ENCODE data around the gene SLC38A11.

The SLC38A11 gene

GRCh38 chr2:164846276-164846675, 109.0 kb downstream of the SLC38A11 start:
- in situ Hi-C loops (cut with HindIII; ENCODE audit: low sequenced_read_pairs) = no loop called here

Measured in DLD1 (cell line).